Esophagus muscularis mucosa (tissue), 4 donors: ENCODE results near the gene THOC2.
"Not testable (repeated sequence)": the region's sequence is repeated elsewhere in the genome, so short reads cannot be mapped to it uniquely, and the experiment has no call there.

Experiments used
- EP300 ChIP-seq: sonication (generic); formaldehyde crosslinking; IDR thresholded peaks from one replicate; pipeline ENCODE4 v1.6.1; 2017; ENCODE audit warnings: antibody characterized with exemption
- POLR2A ChIP-seq: fragments of 450-650 bp; IDR thresholded peaks from one replicate; pipeline ENCODE4 v1.6.1; 2017; ENCODE audit warnings: antibody characterized with exemption, moderate library complexity, mild to moderate bottlenecking, low read depth
- POLR2AphosphoS5 ChIP-seq, 2 donors: sonication (generic); formaldehyde crosslinking; IDR thresholded peaks; one replicate each; pipeline ENCODE4 v1.6.1; 2017; ENCODE audit warnings: antibody characterized with exemption in 2 of 2
- TF ChIP-seq, protein P1 (sequence below), 3 experiments: fragments of 200-600 bp in 2 of 3; fragments of 450-650 bp in 1 of 3; sonication (generic) in 2 of 3; IDR thresholded peaks; one replicate each; pipeline ENCODE4 v1.5.1; 2017 to 2019; ENCODE audit warnings: antibody characterized with exemption in 3 of 3, mild to moderate bottlenecking in 2 of 3, moderate library complexity in 1 of 3

DNA sequence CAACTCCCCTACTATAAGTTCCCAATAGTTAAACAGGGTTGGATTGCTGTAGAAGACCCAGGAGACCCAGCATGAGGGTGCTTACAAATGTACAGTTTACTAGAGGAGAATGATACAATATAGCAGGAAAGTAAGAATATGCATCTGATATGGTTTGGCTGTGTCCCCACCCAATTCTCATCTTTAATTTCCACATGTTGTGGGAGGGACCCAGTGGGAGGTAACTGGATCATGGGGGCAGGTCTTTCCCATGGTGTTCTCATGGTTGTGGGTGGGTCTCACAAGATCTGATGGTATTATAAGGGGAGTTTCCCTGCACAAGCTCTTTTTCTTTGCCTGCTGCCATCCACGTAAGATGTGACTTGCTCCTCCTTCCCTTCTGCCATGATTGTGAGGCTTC lies 24.9 kb upstream of the THOC2 start:
- not testable (repeated sequence) for TF ChIP-seq EP300; POLR2AphosphoS5 (IDR thresholded peaks at IDR 0.05); POLR2A
- TF ChIP-seq, protein P1, sequence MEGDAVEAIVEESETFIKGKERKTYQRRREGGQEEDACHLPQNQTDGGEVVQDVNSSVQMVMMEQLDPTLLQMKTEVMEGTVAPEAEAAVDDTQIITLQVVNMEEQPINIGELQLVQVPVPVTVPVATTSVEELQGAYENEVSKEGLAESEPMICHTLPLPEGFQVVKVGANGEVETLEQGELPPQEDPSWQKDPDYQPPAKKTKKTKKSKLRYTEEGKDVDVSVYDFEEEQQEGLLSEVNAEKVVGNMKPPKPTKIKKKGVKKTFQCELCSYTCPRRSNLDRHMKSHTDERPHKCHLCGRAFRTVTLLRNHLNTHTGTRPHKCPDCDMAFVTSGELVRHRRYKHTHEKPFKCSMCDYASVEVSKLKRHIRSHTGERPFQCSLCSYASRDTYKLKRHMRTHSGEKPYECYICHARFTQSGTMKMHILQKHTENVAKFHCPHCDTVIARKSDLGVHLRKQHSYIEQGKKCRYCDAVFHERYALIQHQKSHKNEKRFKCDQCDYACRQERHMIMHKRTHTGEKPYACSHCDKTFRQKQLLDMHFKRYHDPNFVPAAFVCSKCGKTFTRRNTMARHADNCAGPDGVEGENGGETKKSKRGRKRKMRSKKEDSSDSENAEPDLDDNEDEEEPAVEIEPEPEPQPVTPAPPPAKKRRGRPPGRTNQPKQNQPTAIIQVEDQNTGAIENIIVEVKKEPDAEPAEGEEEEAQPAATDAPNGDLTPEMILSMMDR (IDR thresholded peaks at IDR 0.05), result not testable (repeated sequence)
